ENCODE measurements around the gene PDK2.

The PDK2 gene

GRCh38 chr17:50118076-50118827 lies 23.1 kb downstream of the PDK2 start:
- peaks cover 11% of the 10 kb centered on the region for H3K27me3 ChIP-seq (ENCODE audit: insufficient read depth, poor library complexity, severe bottlenecking)
- H3K27ac ChIP-seq (ENCODE audit: poor library complexity, severe bottlenecking), result no peak overlapping the region
- TF ChIP-seq CTCF (IDR thresholded peaks at IDR 0.05; ENCODE audit: poor library complexity, severe bottlenecking), result no peak
- ATAC-seq (ENCODE audit: low read depth) (no peak), DNase-seq (ENCODE audit: low spot score) (no peak)
- no peaks in the 10 kb centered on the region for H3K36me3 ChIP-seq (ENCODE audit: low read depth)
- H3K4me1 ChIP-seq (ENCODE audit: insufficient read depth, poor library complexity, severe bottlenecking), result no peaks in the 10 kb centered on the region
- H3K4me3 ChIP-seq (ENCODE audit: severe bottlenecking), result no peak overlapping the region
- H3K9me3 ChIP-seq (ENCODE audit: severe bottlenecking), result no peaks in the 10 kb centered on the region

- DNase-seq (ENCODE audit: low spot score) (no peak), ATAC-seq (ENCODE audit: low read depth) (no peak)
- Histone ChIP-seq H3K9me3 (ENCODE audit: severe bottlenecking) (no peaks in the 10 kb centered on the region), H3K27me3 (ENCODE audit: insufficient read depth, poor library complexity, severe bottlenecking) (peaks cover 11% of the 10 kb centered on the region), H3K36me3 (ENCODE audit: low read depth) (no peaks in the 10 kb centered on the region), H3K4me1 (ENCODE audit: insufficient read depth, poor library complexity, severe bottlenecking) (no peaks in the 10 kb centered on the region), H3K27ac (ENCODE audit: poor library complexity, severe bottlenecking) (no peak overlapping the region), H3K4me3 (ENCODE audit: severe bottlenecking) (no peak overlapping the region)
- TF ChIP-seq CTCF (IDR thresholded peaks at IDR 0.05; ENCODE audit: poor library complexity, severe bottlenecking), result no peak
Measured at GRCh38 chr17:50118828-50119218, 23.7 kb downstream of the PDK2 start.

GRCh38 chr17:50120475-50121253 lies 25.5 kb downstream of the PDK2 start:
- no peak for DNase-seq (ENCODE audit: low spot score)

GRCh38 chr17:50122945-50123344 lies 27.8 kb downstream of the PDK2 start:
- ATAC-seq (ENCODE audit: low read depth) (no peak), DNase-seq (ENCODE audit: low spot score) (no peak)
- Histone ChIP-seq H3K36me3 (ENCODE audit: low read depth) (no peaks in the 10 kb centered on the region), H3K4me3 (ENCODE audit: severe bottlenecking) (no peak overlapping the region), H3K4me1 (ENCODE audit: insufficient read depth, poor library complexity, severe bottlenecking) (peaks cover 6% of the 10 kb centered on the region), H3K9me3 (ENCODE audit: severe bottlenecking) (no peaks in the 10 kb centered on the region), H3K27ac (ENCODE audit: poor library complexity, severe bottlenecking) (no peak overlapping the region), H3K27me3 (ENCODE audit: insufficient read depth, poor library complexity, severe bottlenecking) (no peaks in the 10 kb centered on the region)
- TF ChIP-seq CTCF (IDR thresholded peaks at IDR 0.05; ENCODE audit: poor library complexity, severe bottlenecking), result no peak

More at GRCh38 chr17:50120475-50121253, 25.5 kb downstream of the PDK2 start:
- Histone ChIP-seq H3K36me3 (ENCODE audit: low read depth) (no peaks in the 10 kb centered on the region), H3K27me3 (ENCODE audit: insufficient read depth, poor library complexity, severe bottlenecking) (peaks cover 11% of the 10 kb centered on the region), H3K4me3 (ENCODE audit: severe bottlenecking) (no peak overlapping the region), H3K27ac (ENCODE audit: poor library complexity, severe bottlenecking) (no peak overlapping the region), H3K9me3 (ENCODE audit: severe bottlenecking) (no peaks in the 10 kb centered on the region), H3K4me1 (ENCODE audit: insufficient read depth, poor library complexity, severe bottlenecking) (no peaks in the 10 kb centered on the region)
- TF ChIP-seq CTCF (IDR thresholded peaks at IDR 0.05; ENCODE audit: poor library complexity, severe bottlenecking), result no peak
- ATAC-seq (ENCODE audit: low read depth), result no peak

Measured in RWPE2 (cell line).